Adrenal gland (tissue), 12 donors: ENCODE data around the gene ATN1. TPM values are rescaled to one million over a fixed set of nuclear protein-coding genes. Genes with fewer than 3 reads are reported as not detected.

Experiments used
- DNase-seq, 7 donors: peaks; one replicate each; pipeline ENCODE4 v3.0.0-alpha.2; 2019 to 2020
- H3K27ac ChIP-seq, 5 donors: fragments of 200-600 bp; sonication (generic) in 4 of 5; 1 replicate in 3 of 5; 2 replicates in 2 of 5; pipeline versions ENCODE4 v1.5.1 to v1.8.0; 2016 to 2020; ENCODE audit warnings: mild to moderate bottlenecking in 1 of 5
- H3K27me3 ChIP-seq: fragments of 200-600 bp; 2 replicates; pipeline ENCODE4 v1.8.0; 2021
- H3K36me3 ChIP-seq, 2 donors: fragments of 200-600 bp; replicated peaks in 1 of 2; 1 replicate in 1 of 2; 2 replicates in 1 of 2; pipeline versions ENCODE4 v1.5.1 to v1.8.0; 2018 to 2022
- H3K4me1 ChIP-seq, 2 donors: fragments of 200-600 bp; replicated peaks in 1 of 2; 1 replicate in 1 of 2; 2 replicates in 1 of 2; pipeline versions ENCODE4 v1.5.1 to v1.8.0; 2018 to 2021
- H3K4me3 ChIP-seq, 4 donors: fragments of 200-600 bp; sonication (generic) in 3 of 4; one replicate each; pipeline ENCODE4 v1.5.1; 2016 to 2018
- H3K9me3 ChIP-seq, 3 donors: fragments of 200-600 bp; sonication (generic) in 1 of 3; replicated peaks in 1 of 3; 1 replicate in 2 of 3; 2 replicates in 1 of 3; pipeline versions ENCODE4 v1.5.1 to v1.8.0; 2016 to 2021
- POLR2A ChIP-seq, 2 donors: fragments of 450-650 bp; IDR thresholded peaks; one replicate each; pipeline ENCODE4 v1.6.1; 2017; ENCODE audit warnings: antibody characterized with exemption in 2 of 2, mild to moderate bottlenecking in 2 of 2, moderate library complexity in 1 of 2
- WGBS, 4 donors: extraction: QIAGEN DNeasy Blood & Tissue Kit in 2 of 4; methylation state at CpG; one replicate each; pipeline versions ENCODE4 v1.1.5 to v1.1.7; 2013 to 2017; 5-methylcytosine and 5-hydroxymethylcytosine counted together
- intact Hi-C, 2 donors: fragments of 100-400 bp; cut with DNase I; formaldehyde crosslinking; loops; one replicate each; pipeline versions ENCODE4 v1.14.1 to v1.15.0; 2022 to 2023
- polyA plus RNA-seq, 3 donors: library from polyadenylated mRNA; stranded (reverse); fragments of 200-250 nt in 2 of 3; fragments of 350-450 nt in 1 of 3; fragmentation: Illumina TruSeq in 1 of 3; extraction: RNeasy Lipid Tissue Mini Kit (QIAGEN cat#74804) in 1 of 3; gene quantifications; one replicate each; pipeline ENCODE4 v1.2.3, GENCODE V29; 2013 to 2014
- total RNA-seq, 9 donors: library from RNA; depleted of rRNA in 4 of 9; stranded (reverse); fragments of >200 nt in 4 of 9; fragments of 120-200 nt in 1 of 9; fragmentation: NEBNext Ultra II Directional in 1 of 9; extraction: Animal tissue kit (Norgen Biotek cat#: 25700) in 1 of 9; gene quantifications; one replicate each; pipeline versions ENCODE4 v1.1.0 to v1.2.4, GENCODE V29; 2013 to 2023
- TF ChIP-seq, protein P1 (sequence below), 6 experiments: fragments of 450-650 bp in 4 of 6; fragments of 200-600 bp in 2 of 6; sonication (generic) in 1 of 6; IDR thresholded peaks; 1 replicate in 5 of 6; 2 replicates in 1 of 6; pipeline versions ENCODE4 v1.5.1 to v1.8.0; 2016 to 2021; ENCODE audit warnings: antibody characterized with exemption in 6 of 6, mild to moderate bottlenecking in 2 of 6, moderate library complexity in 1 of 6
- donor health status: healthy with polysubstance abuse.
- donor health status: Bipolar disorder and iron deficiency.
- donor health status: DM: yes; HTN: yes; CAD: no.
- donor health status: DM: no; HTN: no; CAD: no.
- donor health status: DM: no; HTN: no; CAD: no.
- donor health status: DM: yes; HTN: yes; CAD: no.

The ATN1 gene
- total and polyA plus RNA-seq, 12 donors, result 8.8 to 482 (median 110) TPM

DNA sequence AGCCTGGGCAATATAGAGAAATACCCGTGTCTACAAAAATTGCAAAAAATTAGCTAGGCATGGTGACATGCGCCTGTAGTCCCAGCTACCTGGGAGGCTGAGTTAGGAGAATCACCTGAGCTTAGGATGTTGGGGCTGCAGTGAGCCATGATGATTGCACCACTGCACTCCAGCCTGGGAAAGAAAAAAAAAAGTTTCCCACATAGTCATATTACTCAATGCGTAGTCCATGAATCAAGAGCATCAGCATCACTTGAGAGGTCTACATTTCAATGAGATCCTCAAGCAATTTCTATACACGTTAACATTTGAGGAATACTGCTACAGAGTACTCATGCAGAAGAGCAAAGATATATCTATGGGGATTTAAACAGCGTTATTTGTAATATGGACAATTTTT, 28.3 kb upstream of the ATN1 start:
- intact Hi-C loops, result no loop called here
- Histone ChIP-seq H3K27ac (no peak overlapping the region), H3K9me3 (no peaks in the 10 kb centered on the region), H3K27me3 (no peaks in the 10 kb centered on the region), H3K4me1 (peaks cover 0 to 5% of the 10 kb centered on the region in 2 donors), H3K36me3 (no peaks in the 10 kb centered on the region), H3K4me3 (no peak overlapping the region)
- no peak for TF ChIP-seq POLR2A (IDR thresholded peaks at IDR 0.05)
- TF ChIP-seq, protein P1, sequence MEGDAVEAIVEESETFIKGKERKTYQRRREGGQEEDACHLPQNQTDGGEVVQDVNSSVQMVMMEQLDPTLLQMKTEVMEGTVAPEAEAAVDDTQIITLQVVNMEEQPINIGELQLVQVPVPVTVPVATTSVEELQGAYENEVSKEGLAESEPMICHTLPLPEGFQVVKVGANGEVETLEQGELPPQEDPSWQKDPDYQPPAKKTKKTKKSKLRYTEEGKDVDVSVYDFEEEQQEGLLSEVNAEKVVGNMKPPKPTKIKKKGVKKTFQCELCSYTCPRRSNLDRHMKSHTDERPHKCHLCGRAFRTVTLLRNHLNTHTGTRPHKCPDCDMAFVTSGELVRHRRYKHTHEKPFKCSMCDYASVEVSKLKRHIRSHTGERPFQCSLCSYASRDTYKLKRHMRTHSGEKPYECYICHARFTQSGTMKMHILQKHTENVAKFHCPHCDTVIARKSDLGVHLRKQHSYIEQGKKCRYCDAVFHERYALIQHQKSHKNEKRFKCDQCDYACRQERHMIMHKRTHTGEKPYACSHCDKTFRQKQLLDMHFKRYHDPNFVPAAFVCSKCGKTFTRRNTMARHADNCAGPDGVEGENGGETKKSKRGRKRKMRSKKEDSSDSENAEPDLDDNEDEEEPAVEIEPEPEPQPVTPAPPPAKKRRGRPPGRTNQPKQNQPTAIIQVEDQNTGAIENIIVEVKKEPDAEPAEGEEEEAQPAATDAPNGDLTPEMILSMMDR (IDR thresholded peaks at IDR 0.05), result no peak
- DNase-seq, result no peak
- WGBS, 4 donors, result 75 to 89% (median 79%) methylated on average over 4 to 5 of the region's 5 CpGs

DNA sequence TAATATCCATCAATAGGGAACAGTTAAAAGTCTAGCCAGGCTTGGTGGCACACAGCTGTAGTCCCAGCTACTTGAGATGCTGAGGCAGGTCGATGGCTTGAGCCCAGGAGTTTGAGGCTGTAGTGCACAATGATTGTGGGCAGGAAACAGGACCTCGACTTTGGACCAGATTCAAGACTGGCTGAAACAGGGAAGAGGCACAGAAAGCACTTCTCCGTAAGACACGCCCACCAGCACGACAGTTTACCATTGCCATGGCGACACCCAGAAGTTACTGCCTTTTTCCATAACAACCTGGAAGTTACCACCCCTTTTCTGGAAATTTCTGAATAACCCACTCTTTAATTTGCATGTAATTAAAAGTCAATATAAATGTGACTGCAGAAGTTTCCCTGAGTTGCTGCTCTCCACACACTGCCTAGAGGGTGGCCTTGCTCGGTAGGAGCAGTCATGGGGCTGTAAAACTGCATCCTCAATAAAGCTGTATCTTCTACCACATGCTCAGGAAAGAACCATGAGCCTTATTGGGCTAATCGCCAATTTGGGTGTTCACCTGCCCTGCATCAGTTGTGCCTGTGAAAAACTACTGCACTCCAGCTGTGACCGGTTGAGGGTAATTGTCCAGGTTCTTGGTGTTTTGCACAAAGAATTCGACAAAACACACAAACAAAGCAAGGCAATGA, 27.8 kb upstream of the ATN1 start:
- peak in 6 of 7 donors; percentile 44 to 77 (median 64) for DNase-seq

DNA sequence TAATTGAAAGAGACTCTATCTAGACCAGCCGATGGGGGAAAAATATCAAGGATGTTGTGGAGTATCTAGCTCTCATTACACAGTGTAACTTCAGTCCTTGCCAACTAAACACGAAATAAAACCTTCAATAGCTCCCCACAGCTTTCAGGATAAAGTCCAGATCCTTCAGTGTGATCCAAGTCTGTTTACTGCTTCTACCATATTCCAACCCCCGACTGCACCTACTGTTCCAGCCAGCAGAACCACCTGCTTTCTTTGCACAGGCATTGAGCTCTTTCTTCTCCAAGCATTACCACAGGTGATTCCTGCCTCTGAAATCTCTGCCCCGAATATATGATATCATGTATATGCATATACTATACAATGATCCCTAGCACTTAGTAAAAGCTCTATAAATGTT, 25.3 kb upstream of the ATN1 start:
- Histone ChIP-seq H3K36me3 (no peaks in the 10 kb centered on the region), H3K9me3 (no peaks in the 10 kb centered on the region), H3K27me3 (no peaks in the 10 kb centered on the region), H3K4me1 (peaks cover 5 to 12% of the 10 kb centered on the region in 2 donors), H3K4me3 (no peak overlapping the region), H3K27ac (no peak overlapping the region)
- intact Hi-C loops, result no loop called here
- TF ChIP-seq, protein P1 (IDR thresholded peaks at IDR 0.05), result no peak
- TF ChIP-seq POLR2A (IDR thresholded peaks at IDR 0.05), result no peak
- DNase-seq, result no peak
- WGBS, 4 donors, result 71 to 87% (median 83%) methylated on average over 4 of the region's 4 CpGs

More for the DNA sequence above, 27.8 kb upstream of the ATN1 start:
- 55 to 69% (median 60%) methylated on average over 9 to 10 of the region's 10 CpGs for WGBS, 4 donors
- Histone ChIP-seq H3K4me1 (peaks cover 2 to 7% of the 10 kb centered on the region in 2 donors), H3K36me3 (no peaks in the 10 kb centered on the region), H3K9me3 (no peaks in the 10 kb centered on the region), H3K27me3 (no peaks in the 10 kb centered on the region), H3K27ac (no peak overlapping the region), H3K4me3 (no peak overlapping the region)
- TF ChIP-seq, protein P1 (IDR thresholded peaks at IDR 0.05), result no peak
- TF ChIP-seq POLR2A (IDR thresholded peaks at IDR 0.05), result no peak
- intact Hi-C loops, result no loop called here

DNA sequence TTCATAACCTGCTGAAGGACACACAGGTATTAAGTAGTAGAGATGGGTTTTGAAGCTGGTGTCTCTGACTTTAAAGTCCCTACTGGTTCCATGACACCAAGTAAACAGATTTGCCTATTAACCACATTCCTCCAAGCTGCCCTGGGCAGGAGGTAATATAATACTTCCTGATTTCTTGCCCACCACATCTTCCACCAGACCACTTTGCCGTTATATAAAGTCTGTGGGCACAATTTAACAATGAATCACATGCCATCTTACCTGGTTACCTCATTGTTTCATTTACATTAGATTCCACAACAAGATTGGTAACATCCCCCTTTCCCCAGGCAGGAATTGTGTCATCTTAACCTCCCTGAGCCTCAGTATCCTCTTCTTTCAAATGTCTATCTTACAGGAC, 24.0 kb upstream of the ATN1 start:
- no peaks in the 10 kb centered on the region for H3K36me3 ChIP-seq
- intact Hi-C loops, result no loop called here
- H3K27ac ChIP-seq, result peak overlapping the region in 1 of 5 donors; percentile 78
- DNase-seq, result no peak
- H3K9me3 ChIP-seq, result no peaks in the 10 kb centered on the region
- no peak for TF ChIP-seq POLR2A (IDR thresholded peaks at IDR 0.05)
- TF ChIP-seq, protein P1 (IDR thresholded peaks at IDR 0.05), result no peak
- H3K27me3 ChIP-seq, result no peaks in the 10 kb centered on the region
- WGBS, 4 donors, result 61 to 77% (median 66%) methylated on average over 1 of the region's 1 CpG
- peaks cover 5 to 12% of the 10 kb centered on the region in 2 donors for H3K4me1 ChIP-seq
- no peak overlapping the region for H3K4me3 ChIP-seq
